ENCODE data around the gene SH3GL1. TPM values are rescaled to one million over a fixed set of nuclear protein-coding genes. Genes with fewer than 3 reads are reported as not detected.
A peak's percentile ranks its signal among the peaks of the same experiment; 100 is the strongest.

The SH3GL1 gene
- polyA plus RNA-seq, 3 donors = 63.5 to 82.4 (median 78.2) TPM

DNA sequence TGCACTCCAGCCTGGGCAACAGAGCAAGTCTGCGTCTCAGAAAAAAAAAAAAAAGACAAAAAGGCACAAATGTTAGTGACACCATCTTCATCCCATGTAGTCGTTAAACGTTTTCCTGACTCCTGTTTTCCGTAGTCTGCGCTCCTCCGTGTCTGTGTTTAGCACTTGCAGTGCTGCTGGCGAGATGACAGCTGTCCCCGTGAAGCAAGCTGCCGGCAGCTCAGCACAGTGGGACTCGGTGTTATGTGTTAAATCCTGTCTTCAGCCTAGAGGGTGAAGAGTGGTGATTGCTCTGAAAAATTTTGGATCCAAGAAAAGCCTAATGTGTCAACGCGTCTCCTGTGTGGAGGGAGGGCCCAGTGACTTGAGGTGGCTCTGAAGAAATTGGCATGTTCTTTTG, 38.9 kb upstream of the SH3GL1 start:
- DNase-seq = no peak

DNA sequence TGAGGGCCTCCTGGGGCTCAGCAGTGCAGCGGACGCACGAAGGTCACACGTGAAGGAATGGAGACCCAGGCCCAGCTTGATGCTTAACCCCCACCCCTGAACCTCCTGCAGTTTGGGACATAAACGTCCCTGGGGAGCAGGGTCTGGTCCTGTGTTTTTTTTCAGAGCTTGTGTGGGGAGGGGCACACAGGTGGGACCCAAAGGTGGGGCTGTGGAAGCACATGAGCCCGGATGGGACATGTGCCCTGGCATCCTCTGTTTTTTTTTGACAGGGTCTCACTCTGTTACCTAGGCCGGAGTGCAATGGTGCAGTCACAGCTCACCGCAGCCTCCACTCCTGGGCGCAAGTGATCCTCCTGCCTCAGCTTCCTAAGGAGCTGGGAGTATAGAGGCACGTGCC, 36.8 kb upstream of the SH3GL1 start:
- DNase-seq = no peak

DNA sequence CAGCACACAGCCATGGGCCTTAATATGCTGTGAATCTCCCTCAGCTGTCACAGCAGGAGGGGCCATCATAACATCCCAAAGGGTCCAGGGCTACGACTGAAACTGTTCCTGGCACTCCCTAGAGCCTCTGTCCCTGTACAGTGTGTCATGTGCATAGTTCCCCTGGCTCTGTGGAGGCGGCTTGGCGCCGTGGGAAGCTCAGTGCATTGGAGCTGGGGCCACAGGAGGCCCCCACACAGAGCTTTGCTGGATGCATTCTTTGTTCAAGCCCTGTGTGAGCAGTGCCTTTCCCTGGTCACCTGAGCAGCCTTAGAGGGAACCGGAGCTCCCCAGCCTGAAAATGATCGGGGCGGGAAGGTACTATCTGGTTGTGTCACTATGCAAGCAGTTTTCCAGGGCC, 35.9 kb upstream of the SH3GL1 start:
- DNase-seq = no peak

DNA sequence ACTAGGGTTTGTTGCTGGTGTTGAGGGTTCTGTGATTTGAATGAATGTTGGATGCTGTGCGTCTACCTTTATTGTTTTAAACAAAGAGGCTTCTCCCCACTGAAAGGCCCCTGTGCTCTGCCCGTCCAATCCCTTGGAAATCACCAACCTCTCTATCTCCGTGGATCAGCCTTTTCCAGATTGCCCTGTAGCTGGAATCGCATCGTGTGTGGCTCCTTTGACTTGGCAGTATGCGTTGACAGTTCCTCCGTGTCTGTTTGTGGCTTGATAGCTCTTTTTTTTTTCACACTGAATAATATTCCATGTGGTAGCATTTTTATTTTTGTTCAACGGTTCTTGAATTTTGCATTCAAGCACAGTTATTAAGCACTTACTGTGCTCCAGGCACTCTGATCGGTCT, 34.0 kb upstream of the SH3GL1 start:
- DNase-seq = no peak

DNA sequence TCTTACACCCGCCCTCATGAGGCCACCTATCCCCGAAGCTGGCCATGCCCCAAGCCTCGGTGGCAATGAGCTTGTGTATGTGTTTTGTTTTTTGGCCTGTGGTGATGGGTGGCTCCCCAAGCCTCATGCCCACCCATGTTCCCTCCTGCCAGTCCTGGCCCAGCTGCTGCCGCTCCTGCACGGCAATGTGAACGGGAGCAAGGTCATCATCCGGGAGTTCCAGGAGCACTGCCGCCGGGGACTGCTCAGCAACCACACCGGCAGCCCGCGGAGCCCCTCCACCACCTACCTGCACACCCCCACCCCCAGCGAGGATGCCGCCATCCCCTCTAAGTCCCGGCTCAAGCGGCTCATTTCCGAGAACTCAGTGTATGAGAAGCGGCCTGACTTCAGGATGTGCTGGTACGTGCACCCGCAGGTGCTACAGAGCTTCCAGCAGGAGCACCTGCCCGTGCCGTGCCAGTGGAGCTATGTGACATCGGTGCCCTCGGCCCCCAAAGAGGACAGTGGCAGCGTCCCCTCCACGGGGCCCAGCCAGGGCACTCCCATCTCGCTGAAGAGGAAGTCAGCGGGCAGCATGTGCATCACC, 32.7 kb upstream of the SH3GL1 start:
- DNase-seq = no peak

DNA sequence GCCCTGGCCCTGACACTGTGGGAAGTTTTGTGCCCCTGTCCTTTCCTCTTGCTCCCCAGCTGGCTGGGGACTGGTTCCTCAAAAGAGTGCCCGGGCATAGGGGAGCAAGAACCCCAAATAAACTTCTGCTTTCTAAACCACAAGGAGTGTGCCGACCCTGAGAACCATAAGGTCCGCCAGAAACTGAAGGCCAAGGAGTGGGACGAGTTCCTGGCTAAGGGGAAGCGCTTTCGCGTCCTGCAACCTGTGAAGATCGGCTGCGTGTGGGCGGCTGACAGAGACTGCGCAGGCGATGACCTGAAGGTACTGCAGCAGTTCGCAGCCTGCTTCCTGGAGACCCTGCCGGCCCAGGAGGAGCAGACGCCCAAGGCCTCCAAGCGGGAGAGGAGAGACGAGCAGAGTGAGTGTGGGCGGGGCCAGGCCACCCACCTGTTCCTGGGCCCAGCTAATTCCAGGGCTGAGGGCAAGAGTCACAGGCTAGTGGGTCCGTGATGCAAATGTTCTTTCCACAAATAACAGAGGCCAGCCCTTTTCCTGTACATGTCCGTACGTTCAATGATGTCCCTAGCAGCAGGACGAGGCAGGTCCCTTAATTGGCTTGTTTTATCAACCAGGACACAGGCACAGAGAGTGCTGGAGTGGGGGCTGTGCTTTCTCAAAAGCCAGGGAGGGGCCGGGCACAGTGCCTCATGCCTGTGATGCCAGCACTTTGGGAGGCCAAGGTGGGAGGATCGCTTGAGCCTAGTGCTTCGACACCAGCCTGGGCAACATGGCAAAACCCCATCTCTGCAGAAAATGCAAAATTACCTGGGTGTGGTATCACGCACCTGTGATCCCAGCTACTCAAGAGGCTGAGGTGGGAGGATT, 31.7 kb upstream of the SH3GL1 start:
- no peak for DNase-seq

DNA sequence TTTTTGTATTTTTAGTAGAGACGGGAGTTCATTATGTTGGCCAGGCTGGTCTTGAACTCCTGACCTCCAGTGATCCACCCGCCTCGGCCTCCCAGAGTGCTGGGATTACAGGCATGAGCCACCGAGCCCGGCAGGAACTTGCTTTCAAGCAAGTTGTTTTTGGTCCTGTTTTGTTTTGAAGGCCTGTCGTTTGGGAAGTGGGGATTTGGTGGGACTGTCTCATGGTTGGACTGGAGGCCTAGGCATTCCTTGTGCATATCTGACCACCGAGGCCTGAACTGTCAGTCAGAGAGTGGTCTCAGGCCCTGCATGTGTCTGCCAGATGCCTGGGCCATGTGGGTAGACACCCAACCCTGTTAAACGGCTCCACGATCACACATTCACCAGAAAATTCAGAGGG, 30.9 kb upstream of the SH3GL1 start:
- no peak for DNase-seq

DNA sequence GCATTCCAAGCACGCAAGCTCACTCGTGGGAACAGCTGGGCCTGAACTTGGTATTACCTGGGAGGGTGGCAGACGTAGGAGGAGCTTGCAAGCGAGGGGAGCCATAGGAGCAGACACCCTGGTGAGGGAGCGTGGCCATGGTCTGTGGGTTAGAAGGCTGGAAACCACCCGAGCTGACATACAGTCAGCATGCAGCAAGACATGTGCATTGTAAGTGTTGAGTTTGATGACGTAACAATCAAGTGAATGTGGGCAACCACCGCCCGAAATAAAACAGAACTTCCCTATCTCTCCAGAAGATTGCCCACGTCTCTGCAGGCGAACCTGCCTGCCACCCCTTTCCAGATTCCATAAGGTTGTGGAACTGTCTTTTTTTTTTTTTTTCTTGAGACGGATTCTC, 30.4 kb upstream of the SH3GL1 start:
- DNase-seq = no peak

DNA sequence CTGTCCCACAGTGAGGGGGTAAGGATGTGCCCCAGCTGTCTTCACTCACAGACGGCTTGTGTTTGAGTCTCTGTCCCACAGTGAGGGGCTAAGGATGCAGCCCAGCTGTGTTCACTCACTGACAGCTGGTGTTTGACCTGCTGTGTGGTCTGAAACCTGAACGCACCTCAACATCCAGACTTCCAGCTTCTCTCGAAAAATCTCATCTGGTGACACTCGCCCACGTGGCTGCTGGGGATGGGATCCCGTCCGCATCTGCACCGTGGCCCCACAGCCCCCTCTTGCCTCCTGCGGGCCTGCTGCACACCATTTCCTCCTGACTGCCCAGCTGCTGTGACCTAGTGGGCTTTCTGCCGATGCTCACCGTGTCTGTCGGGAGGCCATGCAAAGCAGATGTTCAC, 29.4 kb upstream of the SH3GL1 start:
- DNase-seq = peak; percentile 71

DNA sequence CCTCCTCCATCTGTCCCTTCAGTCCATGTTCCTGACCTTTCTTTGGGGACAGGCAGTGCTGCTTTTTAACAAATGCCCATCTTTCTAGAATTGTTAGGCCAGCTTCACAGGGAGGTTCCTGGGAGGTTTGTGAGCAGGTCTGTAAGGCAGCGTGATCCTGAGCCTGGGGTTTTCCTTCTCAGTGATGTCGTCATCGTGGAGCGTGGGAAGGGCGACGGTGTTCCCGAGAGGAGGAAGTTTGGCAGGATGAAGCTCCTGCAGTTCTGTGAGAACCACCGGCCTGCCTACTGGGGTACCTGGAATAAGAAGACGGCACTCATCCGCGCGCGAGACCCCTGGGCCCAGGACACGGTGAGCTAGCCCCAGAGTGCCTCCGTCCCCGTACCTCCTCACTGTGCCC, 28.9 kb upstream of the SH3GL1 start:
- no peak for DNase-seq

DNA sequence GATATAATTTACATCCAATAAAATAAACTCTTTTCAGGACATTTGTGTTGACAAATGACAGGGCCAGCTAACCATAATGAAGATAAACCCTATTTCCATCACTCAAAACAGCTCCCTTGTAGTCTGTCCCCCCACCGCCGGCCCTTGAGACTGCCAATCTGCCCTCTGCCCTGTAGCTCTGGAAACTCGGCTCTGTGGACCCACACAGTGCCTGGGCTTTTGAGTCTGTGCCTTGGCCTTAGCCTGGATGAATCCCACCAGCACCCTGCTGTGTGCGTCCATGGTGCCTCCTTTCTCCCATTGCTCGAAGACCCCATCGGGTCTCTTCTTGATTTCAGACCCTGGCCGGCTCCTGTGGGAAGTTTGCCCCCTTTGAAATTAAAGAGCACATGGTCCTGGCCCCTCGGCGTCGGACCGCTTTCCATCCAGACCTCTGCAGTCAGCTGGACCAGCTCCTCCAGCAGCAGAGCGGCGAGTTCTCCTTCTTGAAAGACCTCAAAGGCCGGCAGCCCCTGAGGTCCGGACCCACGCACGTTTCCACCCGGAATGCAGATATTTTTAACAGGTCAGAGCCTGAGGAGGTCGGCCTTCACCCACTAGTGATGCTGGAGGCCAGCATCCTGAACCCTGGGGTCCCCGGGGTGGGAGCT, 28.1 kb upstream of the SH3GL1 start:
- DNase-seq = no peak

DNA sequence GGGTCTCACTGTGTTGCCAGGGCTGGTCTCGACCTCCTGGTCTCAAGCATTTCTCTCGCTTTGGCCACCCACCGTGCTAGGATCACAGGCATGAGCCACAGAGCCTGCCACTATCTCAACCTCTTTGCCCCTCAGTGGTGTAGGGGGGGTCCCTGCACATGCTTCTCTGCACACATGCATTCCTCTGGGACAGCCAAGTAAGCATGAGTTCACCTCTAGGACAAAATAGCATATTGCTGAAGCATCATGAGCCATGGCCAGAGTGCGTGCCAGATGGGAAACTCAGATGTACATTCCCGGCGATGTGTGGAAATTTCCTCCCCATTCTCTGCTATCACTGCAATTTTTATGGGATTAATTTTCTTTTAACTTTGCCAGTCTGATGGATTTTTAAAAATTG, 25.2 kb upstream of the SH3GL1 start:
- DNase-seq = no peak

DNA sequence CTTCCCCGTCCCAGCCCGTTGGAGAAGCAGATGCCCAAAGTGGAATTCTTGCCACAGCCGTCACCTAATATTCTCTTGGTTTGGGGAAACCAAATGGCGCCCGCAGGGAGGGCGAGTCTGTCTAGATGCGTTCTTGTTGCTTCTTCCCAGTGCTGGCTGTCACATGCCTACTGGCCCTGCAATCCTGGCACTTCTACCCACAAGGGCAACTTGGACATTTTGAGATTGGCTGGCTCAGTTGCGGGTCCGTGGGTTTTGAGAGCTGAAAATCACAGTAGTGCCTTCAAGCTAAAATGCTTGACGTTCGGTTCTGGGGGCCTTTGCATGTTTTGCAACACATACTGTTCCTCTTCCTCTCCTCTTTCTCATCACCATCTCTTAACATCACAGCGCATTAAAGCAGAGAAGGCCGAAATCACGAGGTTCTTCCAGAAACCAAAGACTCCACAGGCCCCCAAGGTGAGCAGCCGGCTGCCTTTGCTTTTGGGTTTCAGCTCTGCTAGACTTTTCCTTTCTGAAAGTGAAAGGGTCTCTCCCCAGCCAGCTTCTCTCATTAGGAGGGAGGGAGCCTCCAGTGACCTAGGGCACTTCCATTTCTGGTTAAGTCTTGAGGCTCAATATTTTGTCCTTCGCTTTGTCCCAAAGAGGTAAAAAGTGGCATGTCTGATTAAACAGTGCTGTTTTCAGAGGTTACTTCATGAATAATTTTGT, 23.2 kb upstream of the SH3GL1 start:
- no peak for DNase-seq

DNA sequence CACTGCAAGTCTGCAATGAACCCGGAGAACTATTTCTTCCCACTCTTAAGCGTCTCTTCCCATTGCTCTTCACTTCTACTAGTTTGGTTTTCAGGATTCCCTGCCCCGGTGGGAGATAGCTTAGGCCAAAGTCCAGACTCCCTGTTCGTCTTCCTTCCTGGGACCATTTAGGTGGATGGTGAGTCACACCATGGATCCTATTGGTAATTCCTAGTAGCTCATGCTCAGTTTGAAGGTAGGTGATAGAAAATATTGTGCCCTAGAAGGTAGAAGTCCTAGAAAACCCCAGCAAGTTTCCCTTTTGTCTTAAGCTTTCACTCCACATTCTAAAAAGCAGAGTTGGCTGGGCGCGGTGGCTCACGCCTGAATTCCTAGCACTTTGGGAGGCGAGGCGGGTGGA, 15.9 kb upstream of the SH3GL1 start:
- DNase-seq = no peak

DNA sequence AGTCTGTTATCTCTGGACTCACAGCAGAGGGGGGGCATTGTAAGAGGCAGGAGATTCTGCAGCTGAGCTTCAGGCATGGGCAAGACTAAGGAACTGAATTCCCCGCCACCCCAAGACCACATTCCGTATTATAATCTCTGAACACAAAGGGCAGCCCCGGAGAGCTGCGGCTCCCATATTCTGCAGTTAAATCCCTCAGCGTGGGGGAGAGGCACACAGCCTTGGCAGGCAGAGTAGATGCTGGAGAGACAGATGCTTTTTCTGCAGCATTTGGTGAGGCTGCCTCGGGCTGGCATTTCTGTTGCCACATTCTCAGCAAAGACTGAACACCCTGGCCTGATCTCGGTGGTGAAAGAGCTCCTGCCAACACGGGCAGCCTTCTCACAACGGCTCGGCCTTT, 15.0 kb upstream of the SH3GL1 start:
- DNase-seq = no peak

DNA sequence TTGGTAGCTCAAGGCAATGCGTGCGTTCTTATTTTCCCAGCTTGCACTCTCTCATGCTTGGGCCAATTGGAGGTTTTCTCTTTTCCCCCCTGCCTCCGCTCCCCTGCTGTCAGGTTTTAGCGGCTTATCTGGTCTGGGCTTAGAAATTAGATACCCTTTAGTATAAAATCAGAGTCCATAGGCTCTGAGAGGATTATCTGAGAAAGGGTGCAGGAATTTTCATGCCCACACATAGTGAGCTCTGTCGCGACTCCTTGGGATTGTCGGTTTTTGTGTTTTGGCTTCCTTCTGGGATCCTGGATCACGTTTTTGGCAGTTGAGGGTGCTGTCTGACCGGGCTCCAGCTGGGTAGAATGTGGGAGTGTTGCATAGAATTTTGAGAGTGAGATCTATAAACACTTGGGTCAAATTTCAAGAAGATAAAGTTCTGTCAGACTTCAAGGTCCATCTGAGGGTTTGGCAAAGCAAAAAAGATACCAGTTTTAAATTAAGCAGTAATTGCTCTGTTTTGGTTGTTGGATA, 14.5 kb upstream of the SH3GL1 start:
- no peak for DNase-seq

DNA sequence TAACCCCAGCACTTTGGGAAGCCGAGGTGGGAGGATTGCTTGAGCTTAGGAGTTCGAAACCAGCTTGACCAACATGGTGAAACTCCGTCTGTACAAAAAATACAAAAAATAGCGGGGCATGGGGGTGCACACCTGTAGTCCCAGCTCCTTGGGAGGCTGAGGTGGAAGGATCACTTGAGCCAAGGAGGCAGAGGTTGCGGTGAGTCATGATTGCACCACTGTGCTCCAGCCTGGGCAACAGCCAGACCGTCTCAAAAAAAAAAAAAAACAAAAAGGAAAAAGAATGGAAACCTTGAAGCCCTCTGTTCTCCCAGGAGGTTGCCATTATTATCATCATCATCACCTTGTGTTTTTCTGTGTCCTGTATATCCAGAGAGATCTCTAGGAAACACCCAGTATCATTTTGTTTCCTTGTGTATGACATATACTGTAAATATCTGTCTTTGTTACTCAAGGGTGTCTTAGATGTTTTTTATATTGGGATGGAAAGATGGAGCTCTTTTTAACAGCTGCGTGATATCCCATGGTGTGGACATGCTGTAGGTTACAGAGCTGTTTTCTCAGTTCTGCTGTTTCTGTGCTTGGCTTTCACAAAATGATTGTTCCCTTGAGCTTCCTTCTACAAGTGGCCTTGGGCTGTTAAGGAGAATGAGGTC, 13.9 kb upstream of the SH3GL1 start:
- DNase-seq = no peak

DNA sequence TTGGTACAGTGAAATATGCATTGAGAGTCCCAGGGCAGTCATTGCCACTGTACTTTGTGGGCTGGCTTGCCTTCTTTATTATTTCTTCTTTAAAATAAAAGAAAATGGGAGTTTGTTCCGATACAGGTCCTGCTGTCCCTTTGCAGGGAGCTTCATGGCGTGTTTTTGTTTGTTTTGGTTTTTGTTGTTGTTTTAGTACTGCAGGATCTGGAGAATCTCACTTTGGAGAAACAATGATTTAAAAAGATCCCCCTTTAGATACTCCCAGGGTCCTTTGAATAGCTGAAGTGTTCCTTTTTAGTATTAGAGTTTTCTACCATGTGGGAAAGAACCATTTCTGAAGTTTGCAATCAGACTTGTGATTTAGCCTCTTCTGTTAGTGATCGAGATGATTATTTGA, 13.2 kb upstream of the SH3GL1 start:
- DNase-seq = no peak

DNA sequence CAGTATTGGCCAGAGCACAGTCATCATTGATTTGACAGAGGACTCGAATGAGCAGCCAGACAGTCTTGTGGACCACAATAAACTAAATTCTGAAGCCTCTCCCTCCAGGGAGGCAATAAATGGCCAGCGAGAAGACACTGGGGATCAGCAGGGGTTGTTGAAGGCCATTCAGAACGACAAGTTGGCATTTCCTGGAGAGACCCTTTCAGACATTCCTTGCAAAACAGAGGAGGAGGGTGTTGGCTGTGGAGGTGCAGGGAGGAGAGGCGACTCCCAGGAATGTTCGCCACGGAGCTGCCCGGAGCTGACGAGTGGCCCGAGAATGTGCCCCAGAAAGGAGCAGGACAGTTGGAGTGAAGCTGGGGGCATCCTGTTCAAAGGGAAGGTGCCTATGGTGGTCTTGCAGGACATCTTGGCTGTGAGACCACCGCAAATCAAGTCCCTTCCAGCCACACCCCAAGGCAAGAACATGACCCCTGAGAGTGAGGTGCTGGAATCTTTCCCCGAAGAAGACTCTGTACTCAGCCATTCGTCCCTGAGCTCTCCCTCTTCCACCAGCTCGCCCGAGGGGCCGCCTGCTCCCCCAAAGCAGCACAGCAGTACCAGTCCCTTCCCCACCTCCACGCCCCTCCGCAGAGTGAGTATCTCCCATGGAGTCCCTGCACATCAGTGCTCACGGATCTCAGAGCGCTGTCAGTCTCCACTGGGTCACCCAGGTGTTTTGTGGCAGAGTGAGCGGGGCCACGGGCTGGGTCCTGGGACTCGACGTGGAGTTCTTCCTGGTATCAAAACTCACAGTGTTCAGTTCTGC, 9.0 kb upstream of the SH3GL1 start:
- DNase-seq = no peak

DNA sequence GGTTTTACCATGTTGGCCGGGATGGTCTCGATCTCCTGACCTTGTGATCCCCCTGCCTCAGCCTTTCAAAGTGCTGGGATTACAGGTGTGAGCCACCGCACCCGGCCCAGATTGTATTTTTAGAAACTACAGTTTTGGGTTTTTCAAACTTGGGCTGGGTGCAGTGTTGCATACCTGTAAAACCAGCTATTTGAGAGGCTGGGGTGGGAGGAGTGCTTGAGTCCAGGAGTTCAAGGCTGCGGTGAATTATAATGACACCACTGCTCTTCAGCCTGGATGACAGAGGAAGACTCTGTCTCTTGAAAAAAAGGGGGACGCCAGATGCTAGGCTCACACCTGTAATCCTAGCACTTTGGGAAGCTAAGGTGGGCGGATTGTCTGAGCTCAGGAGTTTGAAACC, 6.3 kb upstream of the SH3GL1 start:
- DNase-seq = no peak

DNA sequence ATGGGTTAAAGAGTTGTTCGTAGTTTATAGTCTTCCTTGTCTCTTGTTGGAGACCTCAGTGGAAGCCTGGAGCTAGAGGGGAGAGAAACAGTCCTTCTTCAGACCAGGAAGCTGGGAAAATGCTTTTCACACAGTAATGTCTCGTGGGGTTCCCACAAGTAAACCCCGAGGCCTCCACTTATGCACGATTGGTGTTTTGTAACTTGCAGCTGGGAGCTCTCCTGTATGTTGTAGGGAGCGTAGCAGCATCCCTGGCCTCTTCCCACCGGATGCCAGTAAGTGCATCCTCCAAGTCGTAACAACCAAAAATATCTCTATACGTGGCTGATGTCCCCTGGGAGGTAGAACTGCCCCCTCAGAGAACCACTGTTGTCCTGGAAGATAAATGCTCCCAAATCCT, 5.6 kb upstream of the SH3GL1 start:
- DNase-seq = no peak
